HS-27A (cell line): ENCODE measurements around the gene CIRBP.

Experiments used
- DNase-seq: peaks from one replicate; pipeline ENCODE4 v3.0.0-alpha.2; 2012; ENCODE audit warnings: low read depth, missing footprints

The CIRBP gene

GRCh38 chr19:1278713-1279660 is 9.9 kb downstream of the CIRBP start:
- no peak for DNase-seq

- DNase-seq: peak; percentile 47
These were observed 10.7 kb downstream of the CIRBP start for GRCh38 chr19:1279782-1280341.

- DNase-seq: no peak
These were observed 11.8 kb downstream of the CIRBP start for GRCh38 chr19:1280636-1281568.

- DNase-seq: no peak
These were observed 12.6 kb downstream of the CIRBP start for GRCh38 chr19:1281569-1282287.

GRCh38 chr19:1282588-1283206 is 13.6 kb downstream of the CIRBP start:
- no peak for DNase-seq

GRCh38 chr19:1283207-1283916 is 14.2 kb downstream of the CIRBP start:
- no peak for DNase-seq

DNA sequence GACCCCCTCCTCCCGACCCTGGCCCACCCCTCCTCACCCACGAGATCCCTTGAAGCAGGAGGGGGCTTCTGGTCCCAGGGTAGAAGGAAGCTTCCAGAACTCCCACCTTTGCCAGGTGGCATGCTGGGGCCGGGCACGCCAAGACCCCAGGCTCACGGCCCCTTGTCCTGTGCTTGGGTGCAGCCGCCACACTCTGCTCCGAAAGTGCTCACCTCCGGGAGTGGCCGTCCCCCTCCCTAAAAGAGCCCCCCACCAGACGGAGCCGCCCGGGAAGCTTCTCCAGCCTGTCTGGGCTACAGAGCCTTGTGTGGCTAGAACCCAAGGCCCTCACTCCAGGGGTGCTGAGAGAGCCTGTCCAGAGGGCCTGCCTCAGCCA is 14.8 kb downstream of the CIRBP start:
- DNase-seq: no peak

- DNase-seq: no peak
These were observed 15.3 kb downstream of the CIRBP start for GRCh38 chr19:1284293-1284978.

GRCh38 chr19:1284979-1285736 is 16.0 kb downstream of the CIRBP start:
- DNase-seq: no peak

GRCh38 chr19:1285737-1286360 is 16.7 kb downstream of the CIRBP start, which contains the start of gene EFNA2:
EFNA2 (plus strand) TSS chr19:1285873; CDS start chr19:1286169, 296 bp downstream.
- DNase-seq: no peak

- no peak for DNase-seq
These were observed 17.6 kb downstream of the CIRBP start for GRCh38 chr19:1286487-1287353.

DNA sequence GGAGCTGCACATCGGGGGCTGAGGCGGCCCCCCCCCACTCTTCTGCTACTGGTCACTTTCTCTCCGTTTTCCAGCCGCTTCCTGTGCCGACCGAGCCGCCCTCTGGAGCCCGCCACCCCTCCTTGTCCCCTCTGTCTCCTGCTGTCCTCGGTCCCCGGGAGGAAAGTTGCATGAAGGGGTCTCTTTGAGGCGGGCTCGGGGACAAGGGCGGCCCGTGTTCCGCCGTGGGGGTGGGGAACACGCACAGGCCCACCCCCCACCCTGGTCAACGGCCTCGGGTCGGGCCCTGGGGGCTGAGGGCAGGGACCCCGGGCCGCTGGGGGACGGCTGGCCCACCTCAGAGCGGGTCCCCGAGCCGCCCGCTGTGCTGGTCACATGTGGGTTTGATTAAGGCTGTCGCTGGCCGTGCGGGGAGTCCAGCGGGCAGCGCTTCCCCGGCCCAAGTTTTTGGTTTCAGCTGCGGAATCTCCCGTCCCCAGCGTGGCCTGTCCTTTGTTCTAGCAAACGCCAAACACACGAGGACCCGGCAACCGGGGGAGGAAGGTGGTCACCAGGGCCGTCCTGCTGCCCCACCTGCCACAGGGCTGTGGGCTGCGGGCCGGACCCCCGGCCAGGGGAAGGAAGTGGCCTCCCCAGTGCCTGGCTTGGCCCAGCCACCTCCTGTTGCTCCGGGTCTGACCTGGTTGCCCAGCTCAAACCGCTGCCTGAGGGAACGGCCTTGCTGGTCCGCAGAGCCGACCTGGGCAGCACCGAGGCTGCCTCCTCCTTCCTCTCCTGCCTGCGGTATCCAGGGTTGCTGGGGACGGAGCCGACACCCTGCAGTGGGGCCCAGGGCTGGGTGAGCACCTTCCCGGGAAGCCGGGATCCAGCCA is 18.5 kb downstream of the CIRBP start:
- DNase-seq: no peak

- DNase-seq: no peak
These were observed 19.1 kb downstream of the CIRBP start for GRCh38 chr19:1288226-1288612.

GRCh38 chr19:1288833-1289685 is 19.9 kb downstream of the CIRBP start:
- no peak for DNase-seq

DNA sequence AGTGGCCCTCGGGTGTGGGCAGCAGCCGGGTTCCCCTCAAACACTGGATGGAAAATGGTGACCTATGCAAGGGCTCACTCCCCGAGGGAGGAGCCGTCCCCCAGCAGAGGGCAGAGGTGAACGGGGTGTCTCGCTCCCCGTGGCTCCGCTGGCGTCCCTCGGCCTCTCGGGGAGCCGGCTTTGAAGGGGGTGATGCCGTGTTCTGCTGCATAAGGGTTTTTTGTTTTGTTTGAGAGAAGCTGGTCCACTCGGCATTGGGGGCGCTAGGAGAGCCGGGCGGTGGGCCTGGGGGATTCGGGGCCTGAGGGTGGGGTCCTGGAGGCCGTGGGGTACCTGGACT is 20.5 kb downstream of the CIRBP start:
- no peak for DNase-seq

DNA sequence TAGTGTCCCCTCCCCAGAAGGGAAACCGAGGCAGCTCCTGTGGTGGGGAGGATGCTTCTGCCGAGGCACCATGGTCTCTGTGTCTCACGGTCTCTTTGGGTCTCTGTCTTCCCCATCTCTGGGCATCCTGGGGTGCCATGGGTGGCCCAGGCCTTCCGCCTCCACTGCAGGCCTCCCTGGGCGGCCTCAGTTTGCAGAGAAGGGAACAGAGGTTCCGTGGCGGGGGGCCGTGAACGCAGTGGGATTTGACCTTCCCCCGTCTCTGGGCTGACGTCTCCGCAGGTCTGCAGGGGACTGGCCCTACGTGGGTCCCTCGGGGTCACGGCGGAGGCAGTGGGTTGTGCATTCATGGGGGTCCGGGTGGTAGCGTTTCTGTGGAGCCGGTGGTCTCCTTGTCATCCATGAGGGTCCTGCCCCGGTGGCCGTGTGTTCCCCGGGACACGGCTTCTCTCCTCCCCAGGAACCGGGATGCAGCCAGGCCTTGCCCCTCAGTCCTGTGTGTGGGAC is 21.1 kb downstream of the CIRBP start:
- DNase-seq: no peak
